ENCODE data around the gene TTC13. TPM values are rescaled to one million over a fixed set of nuclear protein-coding genes. Genes with fewer than 3 reads are reported as not detected.

The TTC13 gene
- total RNA-seq, 1 donor from 2014 or later, result 19.5 TPM

DNA sequence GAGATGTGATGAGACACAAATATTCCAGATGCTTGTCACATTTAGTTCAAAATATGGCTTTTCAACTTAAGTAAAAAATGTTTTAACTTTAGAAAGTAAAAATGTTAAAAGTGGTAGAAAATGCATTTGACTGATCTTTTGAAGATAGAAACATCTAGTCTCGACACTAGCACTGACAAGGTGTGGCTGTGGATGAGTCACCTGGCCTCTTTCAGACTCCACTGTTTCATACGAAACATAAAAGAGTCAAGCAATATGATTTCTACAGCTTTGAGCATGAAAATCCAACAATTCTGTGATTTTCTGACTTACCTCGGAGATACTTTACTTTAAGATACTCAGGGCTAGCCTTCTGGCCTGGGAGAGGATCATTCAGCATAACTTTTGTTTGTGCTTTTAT, 47.7 kb downstream of the TTC13 start:
- Mint-ChIP-seq H3K4me3 (ENCODE audit: unreplicated experiment) (no peak overlapping the region), H3K27me3 (ENCODE audit: unreplicated experiment) (no peaks in the 10 kb centered on the region), H3K27ac (ENCODE audit: unreplicated experiment) (no peak overlapping the region), H3K9me3 (ENCODE audit: unreplicated experiment) (no peaks in the 10 kb centered on the region), H3K4me1 (ENCODE audit: unreplicated experiment) (no peaks in the 10 kb centered on the region), H3K36me3 (ENCODE audit: unreplicated experiment) (peaks cover 25% of the 10 kb centered on the region)
- TF ChIP-seq, protein P1, sequence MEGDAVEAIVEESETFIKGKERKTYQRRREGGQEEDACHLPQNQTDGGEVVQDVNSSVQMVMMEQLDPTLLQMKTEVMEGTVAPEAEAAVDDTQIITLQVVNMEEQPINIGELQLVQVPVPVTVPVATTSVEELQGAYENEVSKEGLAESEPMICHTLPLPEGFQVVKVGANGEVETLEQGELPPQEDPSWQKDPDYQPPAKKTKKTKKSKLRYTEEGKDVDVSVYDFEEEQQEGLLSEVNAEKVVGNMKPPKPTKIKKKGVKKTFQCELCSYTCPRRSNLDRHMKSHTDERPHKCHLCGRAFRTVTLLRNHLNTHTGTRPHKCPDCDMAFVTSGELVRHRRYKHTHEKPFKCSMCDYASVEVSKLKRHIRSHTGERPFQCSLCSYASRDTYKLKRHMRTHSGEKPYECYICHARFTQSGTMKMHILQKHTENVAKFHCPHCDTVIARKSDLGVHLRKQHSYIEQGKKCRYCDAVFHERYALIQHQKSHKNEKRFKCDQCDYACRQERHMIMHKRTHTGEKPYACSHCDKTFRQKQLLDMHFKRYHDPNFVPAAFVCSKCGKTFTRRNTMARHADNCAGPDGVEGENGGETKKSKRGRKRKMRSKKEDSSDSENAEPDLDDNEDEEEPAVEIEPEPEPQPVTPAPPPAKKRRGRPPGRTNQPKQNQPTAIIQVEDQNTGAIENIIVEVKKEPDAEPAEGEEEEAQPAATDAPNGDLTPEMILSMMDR (IDR thresholded peaks at IDR 0.05), result no peak
- no peak for DNase-seq (ENCODE audit: extremely low spot score, unreplicated experiment)

DNA sequence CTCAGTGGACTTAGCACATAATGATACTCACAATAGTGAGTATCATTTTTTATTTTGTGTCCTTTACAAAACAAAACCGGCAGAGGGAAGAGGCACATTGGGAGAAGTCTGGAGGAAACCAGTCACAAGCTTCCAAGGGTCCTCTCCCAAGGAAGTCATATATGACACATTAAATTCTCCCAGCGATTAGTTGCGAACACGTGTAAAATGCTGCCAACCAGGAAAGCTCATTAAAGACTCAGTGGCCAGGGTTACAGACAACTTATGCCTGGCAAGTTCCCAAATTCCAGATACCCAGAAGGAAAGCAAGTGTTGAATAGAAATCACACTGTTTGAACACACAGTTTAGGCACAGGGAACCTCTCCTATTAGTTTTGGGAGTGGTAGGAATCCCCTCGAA, 52.5 kb downstream of the TTC13 start:
- no peak overlapping the region for H3K4me3 Mint-ChIP-seq (ENCODE audit: unreplicated experiment)
- no peaks in the 10 kb centered on the region for H3K27me3 Mint-ChIP-seq (ENCODE audit: unreplicated experiment)
- no peaks in the 10 kb centered on the region for H3K4me1 Mint-ChIP-seq (ENCODE audit: unreplicated experiment)
- H3K36me3 Mint-ChIP-seq (ENCODE audit: unreplicated experiment), result peaks cover 39% of the 10 kb centered on the region
- H3K9me3 Mint-ChIP-seq (ENCODE audit: unreplicated experiment), result no peaks in the 10 kb centered on the region
- no peak for DNase-seq (ENCODE audit: extremely low spot score, unreplicated experiment)
- no peak overlapping the region for H3K27ac Mint-ChIP-seq (ENCODE audit: unreplicated experiment)
- TF ChIP-seq, protein P1 (IDR thresholded peaks at IDR 0.05), result no peak

DNA sequence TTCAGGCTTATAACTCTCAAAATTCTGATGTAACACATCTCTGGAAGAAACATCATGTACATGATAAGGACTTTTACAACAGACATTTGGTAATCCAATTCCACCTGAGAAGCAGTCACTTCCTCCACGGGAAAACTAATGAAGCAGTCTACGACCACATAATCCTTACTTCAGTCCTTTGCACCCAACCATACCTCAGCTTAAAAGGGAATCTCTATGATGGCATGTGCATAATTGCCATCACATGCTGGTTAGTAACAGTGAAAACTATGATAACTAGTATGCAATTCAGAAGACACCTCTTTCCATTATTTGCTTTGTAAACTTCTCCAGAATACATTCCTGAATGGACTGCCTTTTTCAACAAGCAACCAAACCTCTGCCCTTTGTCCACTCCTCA, 53.1 kb downstream of the TTC13 start:
- Mint-ChIP-seq H3K27me3 (ENCODE audit: unreplicated experiment) (no peaks in the 10 kb centered on the region), H3K4me1 (ENCODE audit: unreplicated experiment) (no peaks in the 10 kb centered on the region), H3K36me3 (ENCODE audit: unreplicated experiment) (peaks cover 42% of the 10 kb centered on the region), H3K4me3 (ENCODE audit: unreplicated experiment) (no peak overlapping the region), H3K27ac (ENCODE audit: unreplicated experiment) (no peak overlapping the region), H3K9me3 (ENCODE audit: unreplicated experiment) (no peaks in the 10 kb centered on the region)
- TF ChIP-seq, protein P1 (IDR thresholded peaks at IDR 0.05), result no peak
- DNase-seq (ENCODE audit: extremely low spot score, unreplicated experiment), result no peak

DNA sequence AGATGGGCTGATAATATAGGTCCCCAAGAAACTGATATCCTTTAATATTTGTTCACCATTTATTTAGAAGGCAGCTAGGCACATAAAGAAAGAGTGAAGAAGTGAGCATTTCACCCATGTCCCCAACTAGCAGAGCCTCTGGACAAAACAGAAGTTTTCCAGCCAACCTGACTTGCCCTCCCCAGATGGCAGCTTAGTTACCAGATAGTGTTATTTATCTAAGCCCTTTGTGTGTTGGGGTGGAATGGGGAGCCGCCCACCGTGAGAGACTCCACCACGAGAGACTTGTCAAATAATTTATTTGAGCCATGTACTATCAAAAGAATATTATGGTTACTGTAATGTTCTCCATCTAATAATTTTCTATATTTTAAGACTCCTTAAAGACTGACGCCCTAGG, 55.5 kb downstream of the TTC13 start:
- no peak for DNase-seq (ENCODE audit: extremely low spot score, unreplicated experiment)
- TF ChIP-seq, protein P1 (IDR thresholded peaks at IDR 0.05), result no peak
- H3K27me3 Mint-ChIP-seq (ENCODE audit: unreplicated experiment), result no peaks in the 10 kb centered on the region
- H3K4me3 Mint-ChIP-seq (ENCODE audit: unreplicated experiment), result no peak overlapping the region
- H3K36me3 Mint-ChIP-seq (ENCODE audit: unreplicated experiment), result peaks cover 39% of the 10 kb centered on the region
- H3K27ac Mint-ChIP-seq (ENCODE audit: unreplicated experiment), result no peak overlapping the region
- H3K9me3 Mint-ChIP-seq (ENCODE audit: unreplicated experiment), result no peaks in the 10 kb centered on the region
- H3K4me1 Mint-ChIP-seq (ENCODE audit: unreplicated experiment), result no peaks in the 10 kb centered on the region

DNA sequence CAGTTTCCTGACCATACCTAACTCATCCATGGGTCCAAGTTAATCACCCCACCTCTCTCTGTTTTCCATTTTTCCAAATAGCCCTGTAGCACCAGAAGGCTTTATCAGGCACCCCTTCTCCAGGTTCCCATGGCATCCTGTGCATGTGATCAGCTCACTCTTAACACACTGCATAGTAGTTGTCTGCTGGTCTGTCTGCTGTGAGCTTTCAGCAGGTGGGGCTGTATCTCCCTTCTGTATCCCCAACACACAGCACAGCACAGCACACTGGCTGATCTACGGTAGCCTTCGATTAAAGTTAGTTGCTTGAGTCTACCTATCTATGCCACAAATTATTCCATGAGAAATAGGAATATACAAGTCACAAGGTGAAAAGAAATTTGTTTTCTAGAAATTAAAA, 56.0 kb downstream of the TTC13 start:
- Mint-ChIP-seq H3K4me3 (ENCODE audit: unreplicated experiment) (no peak overlapping the region), H3K36me3 (ENCODE audit: unreplicated experiment) (peaks cover 36% of the 10 kb centered on the region), H3K9me3 (ENCODE audit: unreplicated experiment) (no peaks in the 10 kb centered on the region), H3K27ac (ENCODE audit: unreplicated experiment) (no peak overlapping the region), H3K27me3 (ENCODE audit: unreplicated experiment) (no peaks in the 10 kb centered on the region), H3K4me1 (ENCODE audit: unreplicated experiment) (peaks cover 2% of the 10 kb centered on the region)
- no peak for DNase-seq (ENCODE audit: extremely low spot score, unreplicated experiment)
- TF ChIP-seq, protein P1 (IDR thresholded peaks at IDR 0.05), result peak; percentile 24

Data from osteocyte (in vitro differentiated cells).